Placental pericyte (primary cell): ENCODE measurements around the gene TMEM14C. TPM values are rescaled to one million over a fixed set of nuclear protein-coding genes. Genes with fewer than 3 reads are reported as not detected.

Source experiments
- small RNA-seq: library from RNA; depleted of rRNA; stranded (forward); fragments of <200 nt; gene quantifications from one replicate; pipeline ENCODE3, GENCODE V24; 2012; ENCODE audit warnings: low replicate concordance
- total RNA-seq: library from RNA; depleted of rRNA; stranded (reverse); fragments of >200 nt; gene quantifications from 2 replicates; pipeline ENCODE4 v1.2.3, GENCODE V29; 2012

The TMEM14C gene
- 90.2 and 104 TPM in 2 replicates for total RNA-seq

DNA sequence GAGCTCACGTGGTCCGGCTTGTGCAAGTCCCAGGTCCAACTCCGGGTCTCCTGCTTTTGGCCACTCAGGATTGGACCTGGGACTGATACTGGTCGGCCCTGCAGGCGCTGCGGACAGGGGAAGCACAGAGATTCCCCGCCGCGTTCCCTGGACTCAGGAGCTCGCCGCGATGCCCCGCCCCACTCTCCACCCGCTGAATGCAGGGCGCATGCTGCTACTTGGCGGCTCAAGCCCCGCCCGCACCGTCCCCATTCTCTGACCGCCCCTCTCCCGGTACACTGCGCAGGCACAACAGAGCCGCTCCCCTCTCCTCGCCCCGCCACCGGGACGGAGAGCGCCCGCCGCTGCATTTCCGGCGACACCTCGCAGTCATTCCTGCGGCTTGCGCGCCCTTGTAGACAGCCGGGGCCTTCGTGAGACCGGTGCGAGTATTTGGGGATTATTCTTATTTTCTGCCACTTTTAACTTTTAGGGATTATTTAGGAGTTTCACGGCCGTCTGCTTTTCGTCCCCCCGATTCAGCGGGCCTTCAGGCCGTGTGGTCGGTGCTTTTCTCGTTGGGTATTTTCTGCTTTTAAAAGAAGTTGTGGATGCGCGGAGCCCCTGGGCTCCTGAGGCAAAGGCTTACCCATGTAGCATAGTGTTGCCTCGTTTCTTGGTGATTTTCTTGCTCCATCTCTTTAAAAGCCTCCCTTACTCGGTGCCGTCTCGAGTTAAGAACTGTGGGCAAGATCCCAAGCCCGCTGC lies at the start of gene TMEM14C:
TSS of gene TMEM14C (plus strand) at position 251 of the 747 bp plus-strand sequence. CDS start 1,544 bp downstream, outside the sequence.

DNA sequence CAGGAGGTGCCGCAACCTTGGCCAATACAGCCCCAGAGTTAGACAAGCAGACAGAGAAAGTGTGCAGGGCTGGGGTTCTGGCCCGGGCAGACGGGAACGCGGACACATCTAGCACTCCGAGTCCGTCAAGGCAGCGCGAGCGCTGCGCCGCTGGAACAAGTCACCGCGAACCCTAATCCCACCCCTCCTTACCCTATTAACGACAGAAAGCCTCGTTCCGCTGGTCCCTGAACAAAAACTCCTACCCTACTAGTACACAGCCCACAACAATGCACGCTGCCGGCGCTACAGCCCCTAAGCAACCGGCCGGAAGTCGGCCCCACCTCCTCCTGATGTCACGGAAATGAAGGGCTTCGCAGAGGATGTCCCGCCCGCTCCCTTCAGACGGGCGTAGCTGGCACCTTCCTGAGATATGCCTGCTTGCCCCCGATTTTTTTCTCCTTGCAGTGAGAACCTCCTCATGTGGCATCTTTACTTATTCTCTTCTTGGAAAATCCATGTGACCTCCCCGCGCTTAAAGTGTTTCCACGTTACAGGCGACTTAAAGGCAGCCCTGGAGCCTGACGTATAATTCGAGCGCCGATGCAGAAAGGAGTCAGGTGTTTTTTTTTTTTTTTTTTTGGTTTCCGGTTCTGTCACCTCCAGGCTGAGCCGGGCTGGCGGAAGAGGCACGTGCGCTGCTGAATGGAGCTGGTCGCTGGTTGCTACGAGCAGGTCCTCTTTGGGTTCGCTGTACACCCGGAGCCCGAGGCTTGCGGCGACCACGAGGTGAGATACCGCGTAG lies 28.4 kb upstream of the TMEM14C start, which contains the start of the genes C6orf52 and PAK1IP1:
TSS of gene C6orf52 (minus strand) at position 315 of the 784 bp plus-strand sequence. CDS start 7,066 bp downstream, outside the sequence.
TSS of gene PAK1IP1 (plus strand) at position 671 of the 784 bp plus-strand sequence. CDS start at position 685, 14 bp downstream.

DNA sequence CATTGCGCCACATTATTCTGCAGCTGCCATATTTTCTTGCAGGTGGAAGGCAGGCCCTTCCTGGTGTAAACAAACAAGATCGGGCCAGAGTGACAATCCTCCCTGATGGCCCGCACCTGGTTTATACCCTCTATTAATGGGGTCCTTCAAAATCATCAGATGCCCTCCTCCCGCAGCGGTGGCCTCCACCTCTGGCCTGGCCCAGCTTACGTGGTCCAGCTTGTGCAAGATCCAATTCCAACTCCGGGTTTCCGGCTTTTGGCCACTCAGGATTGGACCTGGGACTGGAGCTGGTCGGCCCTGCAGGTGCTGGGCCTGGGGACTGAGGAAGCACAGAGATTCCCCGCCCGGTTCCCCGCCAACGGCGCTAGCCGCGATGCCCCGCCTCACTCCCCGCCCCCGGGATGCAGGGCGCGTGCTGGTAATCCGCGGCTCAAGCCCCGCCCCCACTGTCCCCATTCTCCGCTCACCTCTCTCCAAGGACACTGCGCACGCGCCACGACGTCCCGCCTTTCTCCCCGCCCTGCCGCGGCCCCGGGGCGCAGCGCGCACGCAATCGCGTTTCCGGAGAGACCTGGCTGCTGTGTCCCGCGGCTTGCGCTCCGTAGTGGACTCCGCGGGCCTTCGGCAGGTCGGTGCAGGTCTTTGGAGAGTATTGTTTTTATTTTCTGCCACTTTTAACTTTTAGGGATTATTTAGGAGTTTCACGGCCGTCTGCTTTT lies 24.5 kb downstream of the TMEM14C start, which contains the start of gene TMEM14B:
TSS of gene TMEM14B (plus strand) at position 555 of the 722 bp plus-strand sequence. CDS start 1,441 bp downstream, outside the sequence.

Small RNAs within 50 kb of the gene (small RNA-seq; reads per million reads assigned to genes)
- not detected for gene RF00019
- gene RNA5SP203: 0.23 reads per million

Other genes with a start within 250 kb of the TMEM14C start
- gene GCNT2, start 201.7 kb upstream of the TMEM14C start, total RNA-seq: 0.43 TPM in 1 of 2 replicates, not detected in the other
- not detected in 2 replicates for gene C6orf52, start 28.5 kb upstream of the TMEM14C start, total RNA-seq
- gene PAK1IP1, start 28.1 kb upstream of the TMEM14C start, total RNA-seq: 14.2 and 22.6 TPM in 2 replicates
- gene TMEM14B, start 24.7 kb downstream of the TMEM14C start, total RNA-seq: 43.3 and 49.0 TPM in 2 replicates
- gene MAK, start 115.5 kb downstream of the TMEM14C start, total RNA-seq: not detected in 2 replicates
- gene GCM2, start 159.0 kb downstream of the TMEM14C start, total RNA-seq: not detected in 2 replicates
- gene SYCP2L, start 164.0 kb downstream of the TMEM14C start, total RNA-seq: 0.22 TPM in 1 of 2 replicates, not detected in the other